NCI-H2081 treated with DMSO at 0.1 percent for 48 hours (cell line): ENCODE results near the gene TFG.

ENCODE experiments used
- DNase-seq: peaks from one replicate; lab custom pipeline; 2025; lab: John Stamatoyannopoulos, UW

Gene TFG

GRCh38 chr3:100706365-100706764 lies 2.9 kb upstream of the TFG start:
- no peak for DNase-seq

- DNase-seq: no peak
Measured at GRCh38 chr3:100708644-100708988, 678 bp upstream of the TFG start.

- DNase-seq: no peak
Measured at GRCh38 chr3:100709842-100710260, 557 bp downstream of the TFG start.

- DNase-seq: no peak
Measured at GRCh38 chr3:100710261-100710968, 1.1 kb downstream of the TFG start.

GRCh38 chr3:100715176-100715575 lies 5.9 kb downstream of the TFG start:
- DNase-seq: no peak

GRCh38 chr3:100717063-100717462 lies 7.8 kb downstream of the TFG start:
- DNase-seq: no peak

- DNase-seq: no peak
Measured at GRCh38 chr3:100717637-100718487, 8.6 kb downstream of the TFG start.

GRCh38 chr3:100719136-100719535 lies 9.8 kb downstream of the TFG start:
- no peak for DNase-seq

- no peak for DNase-seq
Measured at GRCh38 chr3:100720426-100720825, 11.1 kb downstream of the TFG start.

- DNase-seq: no peak
Measured at GRCh38 chr3:100725935-100726513, 16.7 kb downstream of the TFG start.

GRCh38 chr3:100726706-100727105 lies 17.4 kb downstream of the TFG start:
- DNase-seq: no peak

- DNase-seq: no peak
Measured at GRCh38 chr3:100730524-100730923, 21.2 kb downstream of the TFG start.

GRCh38 chr3:100732435-100732834 lies 23.1 kb downstream of the TFG start:
- DNase-seq: no peak

- DNase-seq: no peak
Measured at GRCh38 chr3:100737334-100737733, 28.0 kb downstream of the TFG start.

GRCh38 chr3:100740207-100740606 lies 30.9 kb downstream of the TFG start:
- DNase-seq: no peak

GRCh38 chr3:100743535-100743934 lies 34.2 kb downstream of the TFG start:
- no peak for DNase-seq

- no peak for DNase-seq
Measured at GRCh38 chr3:100744671-100745070, 35.4 kb downstream of the TFG start.

- DNase-seq: no peak
Measured at GRCh38 chr3:100745617-100746016, 36.3 kb downstream of the TFG start.

- DNase-seq: no peak
Measured at GRCh38 chr3:100746092-100746491, 36.8 kb downstream of the TFG start.

- no peak for DNase-seq
Measured at GRCh38 chr3:100748220-100748619, 38.9 kb downstream of the TFG start.

- DNase-seq: no peak
Measured at GRCh38 chr3:100748967-100749366, 39.7 kb downstream of the TFG start.

- no peak for DNase-seq
Measured at GRCh38 chr3:100753846-100754245, 44.6 kb downstream of the TFG start.
